ENCODE results near the gene TPP1. TPM values are rescaled to one million over a fixed set of nuclear protein-coding genes. Genes with fewer than 3 reads are reported as not detected.

The TPP1 gene
- total RNA-seq, 4 donors from 2014 or later, result 45.6 to 81.3 (median 58.0) TPM

DNA sequence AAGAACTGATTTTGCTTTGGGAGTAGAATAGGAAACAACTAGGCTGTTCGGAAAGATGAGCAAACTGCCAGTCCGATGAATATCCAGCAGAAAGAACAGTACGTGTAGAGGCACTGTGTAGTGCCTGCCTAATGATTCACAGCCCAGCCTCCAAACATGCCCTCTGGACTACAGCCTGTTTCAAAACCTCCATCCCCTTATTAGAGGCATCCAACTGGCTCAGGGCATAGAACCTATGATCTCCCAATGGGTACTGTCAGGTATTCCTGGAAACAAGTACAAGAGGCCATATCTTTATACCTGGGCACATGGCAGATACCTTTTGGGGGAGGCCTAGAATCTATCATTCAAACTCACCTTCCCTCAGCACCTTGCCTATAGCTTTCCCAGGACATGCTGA lies 20.7 kb downstream of the TPP1 start:
- Histone ChIP-seq H3K4me3 (no peak overlapping the region), H3K4me1 (peaks cover 0 to 64% (median 20%) of the 10 kb centered on the region in 4 donors), H3K27me3 (no peaks in the 10 kb centered on the region), H3K36me3 (peaks cover 4 to 73% (median 10%) of the 10 kb centered on the region in 3 donors), H3K9me3 (no peaks in the 10 kb centered on the region), H3K27ac (no peak overlapping the region)
- 90 to 93% methylated on average over 3 of the region's 3 CpGs for WGBS, 2 donors
- TF ChIP-seq POLR2A (IDR thresholded peaks at IDR 0.05) (no peak), EP300 (IDR thresholded peaks at IDR 0.05) (no peak)
- TF ChIP-seq, protein P1, sequence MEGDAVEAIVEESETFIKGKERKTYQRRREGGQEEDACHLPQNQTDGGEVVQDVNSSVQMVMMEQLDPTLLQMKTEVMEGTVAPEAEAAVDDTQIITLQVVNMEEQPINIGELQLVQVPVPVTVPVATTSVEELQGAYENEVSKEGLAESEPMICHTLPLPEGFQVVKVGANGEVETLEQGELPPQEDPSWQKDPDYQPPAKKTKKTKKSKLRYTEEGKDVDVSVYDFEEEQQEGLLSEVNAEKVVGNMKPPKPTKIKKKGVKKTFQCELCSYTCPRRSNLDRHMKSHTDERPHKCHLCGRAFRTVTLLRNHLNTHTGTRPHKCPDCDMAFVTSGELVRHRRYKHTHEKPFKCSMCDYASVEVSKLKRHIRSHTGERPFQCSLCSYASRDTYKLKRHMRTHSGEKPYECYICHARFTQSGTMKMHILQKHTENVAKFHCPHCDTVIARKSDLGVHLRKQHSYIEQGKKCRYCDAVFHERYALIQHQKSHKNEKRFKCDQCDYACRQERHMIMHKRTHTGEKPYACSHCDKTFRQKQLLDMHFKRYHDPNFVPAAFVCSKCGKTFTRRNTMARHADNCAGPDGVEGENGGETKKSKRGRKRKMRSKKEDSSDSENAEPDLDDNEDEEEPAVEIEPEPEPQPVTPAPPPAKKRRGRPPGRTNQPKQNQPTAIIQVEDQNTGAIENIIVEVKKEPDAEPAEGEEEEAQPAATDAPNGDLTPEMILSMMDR (IDR thresholded peaks at IDR 0.05), result no peak
- no peak for DNase-seq (ENCODE audit: low spot score in 2 of 2)

DNA sequence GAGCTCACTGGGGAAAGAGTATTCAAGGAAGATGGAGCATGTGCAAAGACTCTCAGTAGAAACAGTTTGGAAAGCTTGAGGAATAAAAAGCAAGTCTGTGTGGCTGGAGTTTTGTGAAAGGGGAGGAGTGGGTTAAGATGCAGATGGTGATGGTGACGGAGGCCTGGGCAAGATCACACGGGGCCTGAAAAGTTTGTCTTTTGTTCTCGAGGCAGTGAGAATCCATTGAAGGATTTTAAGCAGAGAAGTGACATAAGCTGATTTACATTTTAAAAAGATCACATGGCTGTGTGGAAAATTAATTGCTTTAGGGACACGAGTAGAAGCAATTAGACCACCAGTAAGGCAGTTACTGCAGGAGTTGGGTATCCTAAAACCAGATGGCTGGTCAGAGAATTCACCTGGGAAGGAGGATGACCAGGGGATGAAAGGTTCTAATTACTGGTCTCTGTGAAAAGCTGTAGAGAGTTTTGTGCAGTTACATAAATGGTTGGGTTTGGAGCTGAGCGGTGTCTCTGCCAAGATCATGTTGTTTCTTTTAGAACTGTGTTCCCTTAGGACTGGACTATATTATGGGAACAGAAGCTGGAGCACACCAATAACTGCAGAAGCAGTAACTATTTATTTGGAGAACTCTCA lies 22.9 kb downstream of the TPP1 start:
- Histone ChIP-seq H3K27ac (peak overlapping the region in 2 of 4 donors; percentile 48 to 60), H3K27me3 (no peaks in the 10 kb centered on the region), H3K4me1 (peaks cover 0 to 48% (median 8%) of the 10 kb centered on the region in 4 donors), H3K36me3 (peaks cover 4 to 80% (median 10%) of the 10 kb centered on the region in 3 donors), H3K4me3 (no peak overlapping the region), H3K9me3 (no peaks in the 10 kb centered on the region)
- peak in 1 of 2 donors; percentile 3 for DNase-seq (ENCODE audit: low spot score in 2 of 2)
- no peak for TF ChIP-seq POLR2A (IDR thresholded peaks at IDR 0.05)
- TF ChIP-seq, protein P1 (IDR thresholded peaks at IDR 0.05), result no peak
- no peak for TF ChIP-seq EP300 (IDR thresholded peaks at IDR 0.05)
- 17 to 23% methylated on average over 5 of the region's 5 CpGs for WGBS, 2 donors

DNA sequence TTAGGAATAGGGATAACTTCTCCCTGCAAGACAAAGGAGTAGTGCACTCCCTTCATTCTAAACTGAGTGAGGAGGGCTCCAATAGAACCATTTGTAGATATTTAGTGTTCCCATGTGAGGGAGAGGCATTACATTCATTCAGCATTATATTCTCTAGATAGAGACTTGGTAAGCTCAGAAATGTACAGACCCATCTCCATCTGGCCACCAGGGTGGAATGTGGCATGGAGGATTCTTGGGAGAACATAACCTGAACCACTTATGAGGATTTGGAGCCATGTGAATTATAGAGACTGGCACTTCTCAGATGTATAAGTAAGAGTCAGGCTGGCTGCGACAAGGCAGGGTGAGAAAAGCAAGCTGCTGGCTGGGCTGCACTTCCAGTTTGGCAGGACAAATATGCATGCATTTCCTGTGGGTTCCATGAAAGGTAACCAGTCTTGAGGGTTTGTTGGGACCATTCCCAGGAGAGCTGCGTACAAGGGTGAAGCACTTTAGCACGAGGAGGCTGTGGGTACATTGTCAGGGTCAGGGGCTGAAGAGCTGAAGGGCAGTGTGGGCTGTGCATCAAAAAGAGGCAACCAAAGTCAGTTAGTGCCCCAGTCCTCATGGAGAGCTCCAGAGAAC lies 25.0 kb downstream of the TPP1 start:
- TF ChIP-seq, protein P1 (IDR thresholded peaks at IDR 0.05), result no peak
- no peak for TF ChIP-seq EP300 (IDR thresholded peaks at IDR 0.05)
- no peak for TF ChIP-seq POLR2A (IDR thresholded peaks at IDR 0.05)
- H3K27me3 ChIP-seq, result no peaks in the 10 kb centered on the region
- H3K4me3 ChIP-seq, result no peak overlapping the region
- DNase-seq (ENCODE audit: low spot score in 2 of 2), result peak in 1 of 2 donors; percentile 3
- H3K36me3 ChIP-seq, result peaks cover 0 to 59% (median 2%) of the 10 kb centered on the region in 3 donors
- H3K27ac ChIP-seq, result no peak overlapping the region
- H3K4me1 ChIP-seq, result peaks cover 0 to 31% (median 8%) of the 10 kb centered on the region in 4 donors
- no peaks in the 10 kb centered on the region for H3K9me3 ChIP-seq
- 77 to 78% methylated on average over 3 of the region's 3 CpGs for WGBS, 2 donors

DNA sequence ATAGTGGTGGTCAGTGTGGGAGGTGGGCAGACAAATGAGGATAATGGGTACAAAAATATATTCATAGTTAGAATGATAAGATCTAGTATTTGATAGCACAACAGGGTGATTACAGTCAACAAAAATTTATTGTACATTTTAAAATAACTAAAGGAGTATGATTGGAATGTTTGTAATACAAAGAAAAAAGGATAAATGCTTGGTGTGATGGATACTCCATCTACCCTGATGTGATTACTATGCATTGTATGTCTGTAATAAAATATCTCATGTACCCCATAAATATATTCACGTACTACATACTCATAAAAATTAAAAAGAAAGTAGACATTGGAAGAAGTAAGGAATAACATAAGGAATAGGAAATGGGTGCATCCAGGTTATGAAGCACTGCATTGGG lies 31.2 kb downstream of the TPP1 start:
- Histone ChIP-seq H3K27me3 (no peaks in the 10 kb centered on the region), H3K4me3 (no peak overlapping the region), H3K9me3 (peaks cover 0 to 18% (median 8%) of the 10 kb centered on the region in 4 donors), H3K4me1 (no peaks in the 10 kb centered on the region), H3K36me3 (peaks cover 0 to 48% (median 2%) of the 10 kb centered on the region in 3 donors), H3K27ac (no peak overlapping the region)
- no peak for TF ChIP-seq EP300 (IDR thresholded peaks at IDR 0.05)
- TF ChIP-seq, protein P1 (IDR thresholded peaks at IDR 0.05), result no peak
- no peak for TF ChIP-seq POLR2A (IDR thresholded peaks at IDR 0.05)
- DNase-seq (ENCODE audit: low spot score in 2 of 2), result no peak
- WGBS, 2 donors, result 85 to 86% methylated on average over 1 of the region's 1 CpG

DNA sequence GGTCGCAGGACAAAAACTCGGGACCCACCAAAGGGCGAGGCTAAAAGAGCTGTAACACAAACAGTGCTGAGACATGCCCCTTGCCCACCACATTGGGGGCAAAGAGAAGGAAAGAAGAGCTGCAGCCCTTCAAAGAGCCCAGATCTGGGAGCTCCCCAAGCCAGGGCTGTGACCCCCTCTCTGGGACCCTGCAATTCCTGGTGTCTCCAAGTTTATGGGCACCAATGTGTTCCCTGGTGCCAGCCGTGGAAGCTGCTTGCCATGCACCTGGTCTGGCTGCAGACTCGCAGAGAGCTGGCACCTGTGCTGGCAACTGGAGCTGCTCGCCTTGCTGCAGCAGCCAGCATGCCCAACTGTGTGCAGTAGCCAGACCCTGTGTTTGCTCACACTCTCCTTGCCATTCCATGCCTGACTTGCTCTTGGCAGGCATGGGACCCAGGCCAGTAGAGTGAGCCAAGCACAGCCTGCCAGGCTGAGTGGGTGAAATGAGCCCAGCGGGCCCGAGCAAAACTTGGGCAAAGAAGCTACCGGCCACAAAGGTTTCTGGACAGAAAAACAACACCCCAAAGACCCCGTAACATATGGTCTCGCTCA lies 31.8 kb downstream of the TPP1 start:
- H3K27ac ChIP-seq, result no peak overlapping the region
- no peak for DNase-seq (ENCODE audit: low spot score in 2 of 2)
- no peak overlapping the region for H3K4me3 ChIP-seq
- H3K27me3 ChIP-seq, result no peaks in the 10 kb centered on the region
- 84 to 88% methylated on average over 11 of the region's 11 CpGs for WGBS, 2 donors
- no peaks in the 10 kb centered on the region for H3K4me1 ChIP-seq
- H3K9me3 ChIP-seq, result peaks cover 0 to 23% (median 8%) of the 10 kb centered on the region in 4 donors
- TF ChIP-seq POLR2A (IDR thresholded peaks at IDR 0.05) (no peak), EP300 (IDR thresholded peaks at IDR 0.05) (no peak)
- TF ChIP-seq, protein P1 (IDR thresholded peaks at IDR 0.05), result no peak
- peaks cover 0 to 49% (median 2%) of the 10 kb centered on the region in 3 donors for H3K36me3 ChIP-seq
